ENCODE results near the gene DPP4.
"Not testable (repeated sequence)": the region's sequence is repeated elsewhere in the genome, so short reads cannot be mapped to it uniquely, and the experiment has no call there.

Gene DPP4

GRCh38 chr2:161972866-161973265 is 101.1 kb downstream of the DPP4 start:
- TF ChIP-seq POLR2A (IDR thresholded peaks at IDR 0.05; ENCODE audit: low read depth, low read length) = no peak
- DNase-seq (ENCODE audit: insufficient read length, low spot score) = no peak
- FAIRE-seq = no peak

DNA sequence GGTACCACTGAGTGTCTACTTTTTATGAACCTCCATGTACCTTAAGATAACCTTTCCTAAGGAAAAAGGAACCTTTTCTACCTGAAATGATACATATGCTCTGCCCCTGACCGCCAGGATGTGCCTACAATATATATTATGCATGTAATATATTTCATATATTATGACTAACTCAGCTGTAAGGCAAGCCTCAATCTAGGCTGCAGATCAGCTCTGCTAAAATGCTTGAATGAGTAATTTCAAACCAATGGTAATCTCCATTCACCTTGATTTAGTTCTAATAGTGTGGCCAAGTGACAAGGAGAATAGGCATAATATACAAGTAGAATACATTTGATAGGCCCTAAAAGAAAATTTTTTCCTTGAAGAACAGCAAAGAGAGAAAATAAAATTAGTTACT is 101.8 kb downstream of the DPP4 start:
- no peak for TF ChIP-seq POLR2A (IDR thresholded peaks at IDR 0.05; ENCODE audit: low read depth, low read length)

GRCh38 chr2:161971551-161971950 is 102.5 kb downstream of the DPP4 start:
- FAIRE-seq (no peak), DNase-seq (ENCODE audit: insufficient read length, low spot score) (no peak)
- no peak for TF ChIP-seq POLR2A (IDR thresholded peaks at IDR 0.05; ENCODE audit: low read depth, low read length)

More for the DNA sequence above, 101.8 kb downstream of the DPP4 start:
- DNase-seq (ENCODE audit: insufficient read length, low spot score) = no peak
- FAIRE-seq = no peak

DNA sequence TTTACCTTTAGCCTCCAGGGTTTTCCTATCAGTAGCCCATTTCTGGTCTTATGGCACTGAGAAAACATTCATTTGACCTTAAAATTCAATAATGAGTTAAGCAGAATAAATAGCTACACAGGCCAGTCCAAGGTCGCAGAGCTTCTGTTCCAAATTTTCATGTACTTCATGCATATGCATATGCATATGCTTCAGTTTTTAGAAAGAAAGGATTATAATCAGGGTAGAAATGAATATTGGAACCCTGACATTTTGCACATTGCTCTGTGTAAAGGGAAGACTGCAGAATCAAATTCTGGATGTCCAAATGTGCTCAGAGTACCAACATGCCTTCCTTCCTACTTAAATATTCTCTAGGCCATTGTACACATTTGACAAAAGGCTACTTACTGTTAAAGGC is 104.9 kb downstream of the DPP4 start:
- FAIRE-seq (no peak), DNase-seq (ENCODE audit: insufficient read length, low spot score) (no peak)
- TF ChIP-seq POLR2A (IDR thresholded peaks at IDR 0.05; ENCODE audit: low read depth, low read length) = no peak

GRCh38 chr2:161965994-161966393 is 108.0 kb downstream of the DPP4 start:
- FAIRE-seq (peak; percentile 62), DNase-seq (ENCODE audit: insufficient read length, low spot score) (no peak)
- no peak for TF ChIP-seq POLR2A (IDR thresholded peaks at IDR 0.05; ENCODE audit: low read depth, low read length)

- FAIRE-seq = no peak
These were observed 109.9 kb downstream of the DPP4 start for GRCh38 chr2:161964160-161964559.

GRCh38 chr2:161962160-161962559 is 111.9 kb downstream of the DPP4 start:
- no peak for TF ChIP-seq POLR2A (IDR thresholded peaks at IDR 0.05; ENCODE audit: low read depth, low read length)
- DNase-seq (ENCODE audit: insufficient read length, low spot score) (no peak), FAIRE-seq (no peak)

More at GRCh38 chr2:161964160-161964559, 109.9 kb downstream of the DPP4 start:
- no peak for TF ChIP-seq POLR2A (IDR thresholded peaks at IDR 0.05; ENCODE audit: low read depth, low read length)
- no peak for DNase-seq (ENCODE audit: insufficient read length, low spot score)

DNA sequence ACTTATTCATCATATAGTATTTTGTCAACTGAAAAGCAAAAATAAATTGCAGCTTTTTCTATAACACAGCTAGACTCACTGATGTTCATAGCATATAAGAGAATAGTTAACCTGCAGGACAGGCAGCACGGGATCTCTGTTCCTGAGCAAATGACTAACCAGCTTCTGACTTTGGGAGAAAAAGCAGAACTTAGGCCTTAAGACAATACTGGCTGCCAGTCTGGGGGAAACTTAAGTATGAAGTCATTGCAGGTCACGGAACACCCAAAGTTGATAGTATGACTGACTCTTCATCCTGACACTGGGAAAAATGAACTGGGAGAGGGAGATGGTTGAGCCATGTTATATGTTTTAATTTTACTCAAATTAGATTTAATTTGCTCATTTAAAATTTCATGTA is 113.0 kb downstream of the DPP4 start:
- DNase-seq (ENCODE audit: insufficient read length, low spot score) (no peak), FAIRE-seq (no peak)
- no peak for TF ChIP-seq POLR2A (IDR thresholded peaks at IDR 0.05; ENCODE audit: low read depth, low read length)

GRCh38 chr2:161956738-161957137 is 117.3 kb downstream of the DPP4 start:
- TF ChIP-seq POLR2A (IDR thresholded peaks at IDR 0.05; ENCODE audit: low read depth, low read length) = no peak
- FAIRE-seq (no peak), DNase-seq (ENCODE audit: insufficient read length, low spot score) (no peak)

GRCh38 chr2:161955211-161955610 is 118.8 kb downstream of the DPP4 start:
- TF ChIP-seq POLR2A (IDR thresholded peaks at IDR 0.05; ENCODE audit: low read depth, low read length) = no peak
- FAIRE-seq = no peak
- no peak for DNase-seq (ENCODE audit: insufficient read length, low spot score)

- no peak for DNase-seq (ENCODE audit: insufficient read length, low spot score)
- no peak for FAIRE-seq
- no peak for TF ChIP-seq POLR2A (IDR thresholded peaks at IDR 0.05; ENCODE audit: low read depth, low read length)
These were observed 119.9 kb downstream of the DPP4 start for GRCh38 chr2:161954103-161954502.

DNA sequence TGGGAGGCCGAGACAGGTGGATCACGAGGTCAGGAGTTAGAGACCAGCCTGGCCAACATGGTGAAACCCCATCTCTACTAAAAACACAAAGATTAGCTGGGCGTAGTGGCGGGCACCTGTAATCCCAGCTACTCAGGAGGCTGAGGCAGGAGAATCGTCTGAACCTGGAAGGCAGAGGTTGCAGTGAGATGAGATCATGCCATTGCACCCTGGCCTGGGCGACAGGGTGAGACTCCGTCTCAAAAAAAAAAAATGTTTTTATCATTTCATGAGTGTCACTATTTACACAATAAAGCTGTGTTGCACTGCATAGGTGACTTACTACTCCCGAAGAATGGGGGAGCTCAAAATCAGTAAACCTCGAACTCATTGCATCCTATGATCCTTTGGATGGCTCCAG is 120.6 kb downstream of the DPP4 start:
- DNase-seq (ENCODE audit: insufficient read length, low spot score); FAIRE-seq: not testable (repeated sequence)

- FAIRE-seq = no peak
- no peak for DNase-seq (ENCODE audit: insufficient read length, low spot score)
- no peak for TF ChIP-seq POLR2A (IDR thresholded peaks at IDR 0.05; ENCODE audit: low read depth, low read length)
These were observed 121.2 kb downstream of the DPP4 start for GRCh38 chr2:161952783-161953191.

DNA sequence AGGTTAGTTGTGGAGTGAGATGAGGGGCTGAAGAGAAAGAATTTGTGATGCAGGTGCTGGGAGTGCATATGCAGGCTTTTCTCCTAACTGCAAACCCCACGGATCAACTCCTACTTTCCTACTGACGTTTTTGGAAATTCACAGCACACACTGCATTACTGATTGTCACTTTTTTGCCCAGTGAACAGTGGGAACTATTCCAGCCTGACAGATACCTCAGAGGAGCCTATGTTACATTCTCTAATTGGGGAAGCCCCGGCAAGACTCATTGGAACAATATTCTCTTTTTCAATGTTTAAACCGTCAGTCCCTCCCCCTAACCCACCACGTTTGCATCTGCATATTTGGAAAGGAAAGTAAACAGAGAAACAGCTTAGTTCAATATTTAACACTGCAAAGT is 126.2 kb downstream of the DPP4 start:
- DNase-seq (ENCODE audit: insufficient read length, low spot score) (no peak), FAIRE-seq (no peak)
- TF ChIP-seq POLR2A (IDR thresholded peaks at IDR 0.05; ENCODE audit: low read depth, low read length) = no peak

GRCh38 chr2:161947406-161947805 is 126.6 kb downstream of the DPP4 start:
- DNase-seq (ENCODE audit: insufficient read length, low spot score) (no peak), FAIRE-seq (peak; percentile 55)
- TF ChIP-seq POLR2A (IDR thresholded peaks at IDR 0.05; ENCODE audit: low read depth, low read length) = no peak

DNA sequence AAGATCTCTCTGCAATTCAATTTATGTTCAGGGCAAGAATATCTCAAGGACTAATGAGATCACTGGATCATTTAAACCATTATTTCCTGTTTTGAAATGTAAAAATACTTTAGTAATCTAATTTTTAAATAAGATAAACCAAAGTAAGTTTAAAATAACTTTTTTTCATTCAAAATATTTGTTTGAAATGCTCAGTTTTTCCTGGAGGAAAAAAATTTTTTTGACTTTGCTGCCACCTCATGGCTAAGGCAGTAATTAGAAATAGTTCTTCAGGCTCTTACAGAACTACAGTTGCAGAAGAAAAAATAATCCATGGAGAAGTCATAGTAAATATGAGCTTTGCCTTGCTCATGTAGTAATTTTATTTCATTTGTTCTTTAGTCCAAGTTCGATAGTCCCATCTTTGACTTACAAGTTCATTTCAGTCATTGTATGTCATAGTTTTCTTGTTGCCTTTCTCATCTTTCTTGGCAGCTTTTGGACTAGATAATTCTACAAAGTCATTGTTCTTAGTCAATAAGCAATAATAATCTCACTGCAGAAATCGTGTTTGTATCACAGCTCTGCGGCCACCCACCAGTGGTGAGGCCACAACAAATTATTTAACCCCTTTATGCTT is 127.4 kb downstream of the DPP4 start:
- DNase-seq (ENCODE audit: insufficient read length, low spot score) (no peak), FAIRE-seq (no peak)
- no peak for TF ChIP-seq POLR2A (IDR thresholded peaks at IDR 0.05; ENCODE audit: low read depth, low read length)

All from H54 (cell line).